Spleen (tissue), 11 donors: ENCODE data around the gene SALL4. TPM values are rescaled to one million over a fixed set of nuclear protein-coding genes. Genes with fewer than 3 reads are reported as not detected.

Experiments used
- DNase-seq: peaks from one replicate; pipeline ENCODE4 v3.0.0-alpha.2; 2020
- H3K27ac ChIP-seq, 8 donors: fragments of 200-600 bp; sonication (generic) in 7 of 8; 1 replicate in 4 of 8; 2 replicates in 4 of 8; pipeline versions ENCODE4 v1.5.0 to v1.8.0; 2016 to 2021; ENCODE audit warnings: inconsistent platforms in 4 of 8, mild to moderate bottlenecking in 4 of 8, moderate library complexity in 1 of 8
- H3K27me3 ChIP-seq, 7 donors: fragments of 200-600 bp; sonication (generic) in 6 of 7; replicated peaks in 1 of 7; 1 replicate in 4 of 7; 2 replicates in 3 of 7; pipeline versions ENCODE4 v1.5.0 to v1.8.0; 2016 to 2021; ENCODE audit warnings: inconsistent platforms in 3 of 7, mild to moderate bottlenecking in 1 of 7
- H3K36me3 ChIP-seq, 6 donors: fragments of 200-600 bp; sonication (generic) in 5 of 6; 1 replicate in 4 of 6; 2 replicates in 2 of 6; pipeline versions ENCODE4 v1.5.0 to v1.8.0; 2016 to 2021; ENCODE audit warnings: inconsistent platforms in 2 of 6
- H3K4me1 ChIP-seq, 6 donors: fragments of 200-600 bp; sonication (generic) in 5 of 6; 1 replicate in 3 of 6; 2 replicates in 3 of 6; pipeline versions ENCODE4 v1.5.0 to v1.8.0; 2016 to 2021; ENCODE audit warnings: inconsistent platforms in 3 of 6
- H3K4me3 ChIP-seq, 8 donors: fragments of 200-600 bp; sonication (generic) in 7 of 8; 1 replicate in 4 of 8; 2 replicates in 4 of 8; pipeline versions ENCODE4 v1.5.0 to v1.8.0; 2016 to 2021; ENCODE audit warnings: inconsistent platforms in 4 of 8, mild to moderate bottlenecking in 4 of 8, moderate library complexity in 2 of 8
- H3K9me3 ChIP-seq, 8 donors: fragments of 200-600 bp; sonication (generic) in 7 of 8; 1 replicate in 4 of 8; 2 replicates in 4 of 8; pipeline versions ENCODE4 v1.5.0 to v1.8.0; 2016 to 2021; ENCODE audit warnings: inconsistent platforms in 4 of 8
- CTCF ChIP-seq, 11 experiments: fragments of 200-600 bp in 7 of 11; fragments of 450-650 bp in 4 of 11; sonication (generic) in 4 of 11; IDR thresholded peaks in 8 of 11; conservative IDR thresholded peaks in 3 of 11; 1 replicate in 7 of 11; 2 replicates in 4 of 11; pipeline versions ENCODE4 v1.4.0 to v1.8.0; 2016 to 2021; ENCODE audit warnings: antibody characterized with exemption in 11 of 11, inconsistent platforms in 4 of 11, mild to moderate bottlenecking in 1 of 11
- POLR2A ChIP-seq, 3 donors: fragments of 450-650 bp; IDR thresholded peaks; one replicate each; pipeline ENCODE4 v1.5.1; 2017; ENCODE audit warnings: antibody characterized with exemption in 3 of 3, mild to moderate bottlenecking in 1 of 3
- POLR2AphosphoS5 ChIP-seq, 3 donors: sonication (generic); formaldehyde crosslinking; IDR thresholded peaks; one replicate each; pipeline ENCODE4 v1.5.1; 2017; ENCODE audit warnings: antibody characterized with exemption in 3 of 3
- WGBS, 5 donors: extraction: QIAGEN DNeasy Blood & Tissue Kit in 3 of 5; methylation state at CpG; one replicate each; pipeline versions ENCODE4 v1.1.5 to v1.1.7; 2013 to 2018; 5-methylcytosine and 5-hydroxymethylcytosine counted together
- intact Hi-C: fragments of 100-400 bp; cut with DNase I; formaldehyde crosslinking; loops from one replicate; pipeline ENCODE4 v1.15.0; 2023; ENCODE audit warnings: low total_unique reads
- polyA plus RNA-seq, 3 donors: library from polyadenylated mRNA; stranded (reverse); fragments of 200-250 nt; gene quantifications; one replicate each; pipeline ENCODE4 v1.2.1, GENCODE V29; 2013
- total RNA-seq, 7 donors: library from RNA; depleted of rRNA in 3 of 7; stranded (reverse); fragments of >200 nt in 3 of 7; fragmentation: NEBNext Ultra II Directional in 4 of 7; extraction: Animal tissue kit (Norgen Biotek cat#: 25700) in 4 of 7; gene quantifications; one replicate each; pipeline versions ENCODE4 v1.1.0 to v1.2.1, GENCODE V29; 2016 to 2021
- donor health status: healthy with polysubstance abuse.
- donor health status: DM: no; HTN: no; CAD: no; lungs with moderate emphysema.
- donor health status: DM: no; HTN: no; CAD: no.
- donor health status: Bipolar disorder and iron deficiency.
- donor health status: healthy.
- donor health status: DM: no; HTN: no; CAD: no.
- donor health status: DM: yes; HTN: yes; CAD: no.

SALL4 gene
- total and polyA plus RNA-seq, 10 donors: 0.06 to 2.3 (median 0.42) TPM

- no peak overlapping the region for H3K4me3 ChIP-seq
- H3K36me3 ChIP-seq: no peaks in the 10 kb centered on the region
- H3K27me3 ChIP-seq: no peaks in the 10 kb centered on the region
- intact Hi-C loops: no loop called here
- 66 to 77% (median 75%) methylated on average over 5 of the region's 5 CpGs for WGBS, 5 donors
- peaks cover 0 to under 1% (median 0%) of the 10 kb centered on the region in 6 donors for H3K4me1 ChIP-seq
- H3K27ac ChIP-seq: no peak overlapping the region
- H3K9me3 ChIP-seq: no peaks in the 10 kb centered on the region
- DNase-seq: no peak
- TF ChIP-seq POLR2AphosphoS5 (IDR thresholded peaks at IDR 0.05) (no peak), CTCF (IDR thresholded peaks at IDR 0.05 in 8 of 11, conservative IDR thresholded peaks at IDR 0.05 in 3 of 11) (no peak), POLR2A (IDR thresholded peaks at IDR 0.05) (no peak)
Measured at GRCh38 chr20:51736947-51737346, 65.4 kb downstream of the SALL4 start.

- intact Hi-C loops: no loop called here
- WGBS, 5 donors: 81 to 94% (median 88%) methylated on average over 11 of the region's 11 CpGs
Measured at GRCh38 chr20:51735728-51736600, 66.4 kb downstream of the SALL4 start.

GRCh38 chr20:51734876-51735720 lies 67.2 kb downstream of the SALL4 start:
- intact Hi-C loops: no loop called here
- TF ChIP-seq POLR2A (IDR thresholded peaks at IDR 0.05) (no peak), CTCF (IDR thresholded peaks at IDR 0.05 in 8 of 11, conservative IDR thresholded peaks at IDR 0.05 in 3 of 11) (no peak), POLR2AphosphoS5 (IDR thresholded peaks at IDR 0.05) (no peak)
- Histone ChIP-seq H3K9me3 (no peaks in the 10 kb centered on the region), H3K4me1 (peaks cover 0 to 5% (median 0%) of the 10 kb centered on the region in 6 donors), H3K27ac (no peak overlapping the region), H3K36me3 (no peaks in the 10 kb centered on the region), H3K27me3 (no peaks in the 10 kb centered on the region), H3K4me3 (no peak overlapping the region)
- WGBS, 5 donors: 66 to 76% (median 68%) methylated on average over 13 of the region's 13 CpGs
- DNase-seq: no peak

More at GRCh38 chr20:51735728-51736600, 66.4 kb downstream of the SALL4 start:
- Histone ChIP-seq H3K27ac (no peak overlapping the region), H3K9me3 (no peaks in the 10 kb centered on the region), H3K4me1 (peaks cover 0 to 5% (median 0%) of the 10 kb centered on the region in 6 donors), H3K36me3 (no peaks in the 10 kb centered on the region), H3K4me3 (no peak overlapping the region), H3K27me3 (no peaks in the 10 kb centered on the region)
- no peak for DNase-seq
- TF ChIP-seq POLR2AphosphoS5 (IDR thresholded peaks at IDR 0.05) (no peak), CTCF (IDR thresholded peaks at IDR 0.05 in 8 of 11, conservative IDR thresholded peaks at IDR 0.05 in 3 of 11) (no peak), POLR2A (IDR thresholded peaks at IDR 0.05) (no peak)

GRCh38 chr20:51733070-51733469 lies 69.3 kb downstream of the SALL4 start:
- peaks cover 0 to 5% (median 0%) of the 10 kb centered on the region in 6 donors for H3K4me1 ChIP-seq
- no peak overlapping the region for H3K27ac ChIP-seq
- no peak for DNase-seq
- no peaks in the 10 kb centered on the region for H3K9me3 ChIP-seq
- no peaks in the 10 kb centered on the region for H3K27me3 ChIP-seq
- no peaks in the 10 kb centered on the region for H3K36me3 ChIP-seq
- WGBS, 5 donors: 89 to 93% (median 90%) methylated on average over 3 of the region's 3 CpGs
- intact Hi-C loops: no loop called here
- no peak for TF ChIP-seq CTCF (IDR thresholded peaks at IDR 0.05 in 8 of 11, conservative IDR thresholded peaks at IDR 0.05 in 3 of 11)
- TF ChIP-seq POLR2AphosphoS5 (IDR thresholded peaks at IDR 0.05): no peak
- TF ChIP-seq POLR2A (IDR thresholded peaks at IDR 0.05): no peak
- no peak overlapping the region for H3K4me3 ChIP-seq
